Spinal cord (tissue), 10 donors: ENCODE results near the gene HCK. TPM values are rescaled to one million over a fixed set of nuclear protein-coding genes. Genes with fewer than 3 reads are reported as not detected.
A peak's percentile ranks its signal among the peaks of the same experiment; 100 is the strongest.
"Not testable (repeated sequence)": the region's sequence is repeated elsewhere in the genome, so short reads cannot be mapped to it uniquely, and the experiment has no call there.

Source experiments
- DNase-seq, 6 donors: peaks; one replicate each; pipeline versions ENCODE4 v3.0.0 to v3.0.0-alpha.2; 2013 to 2015; ENCODE audit warnings: low spot score in 6 of 6, low read depth in 4 of 6
- H3K27ac ChIP-seq: one replicate; pipeline ENCODE4 v1.5.1; 2013; ENCODE audit warnings: low read depth, low read length, control low read depth
- H3K27me3 ChIP-seq: one replicate; pipeline ENCODE4 v1.6.1; 2013; ENCODE audit warnings: low read length; ENCODE audit not compliant: control insufficient read depth, insufficient read depth
- H3K36me3 ChIP-seq: one replicate; pipeline ENCODE4 v1.6.1; 2013; ENCODE audit warnings: low read length; ENCODE audit not compliant: control insufficient read depth, insufficient read depth
- H3K4me1 ChIP-seq: one replicate; pipeline ENCODE4 v1.6.1; 2013; ENCODE audit warnings: low read length; ENCODE audit not compliant: control insufficient read depth, insufficient read depth
- H3K4me3 ChIP-seq: one replicate; pipeline ENCODE4 v1.5.1; 2013; ENCODE audit warnings: low read depth, low read length, control low read depth
- H3K9me3 ChIP-seq: one replicate; pipeline ENCODE4 v1.6.1; 2013; ENCODE audit warnings: low read length; ENCODE audit not compliant: control insufficient read depth, insufficient read depth
- whole genome bisulfite sequencing: methylation state at CpG from one replicate; pipeline ENCODE4 v1.1.5; 2013; ENCODE audit warnings: missing lambda C conversion rate; ENCODE audit not compliant: insufficient coverage; 5-methylcytosine and 5-hydroxymethylcytosine counted together
- polyA plus RNA-seq, 2 donors: library from polyadenylated mRNA; unstranded; fragments of 120-200 nt; gene quantifications; one replicate each; pipeline ENCODE4 v1.2.1, GENCODE V29; 2013; ENCODE audit not compliant: insufficient read length in 2 of 2
- total RNA-seq, 2 donors: library from RNA; depleted of rRNA in 1 of 2; stranded (reverse); fragments of 120-200 nt in 1 of 2; fragments of >200 nt in 1 of 2; gene quantifications; one replicate each; pipeline versions ENCODE4 v1.2.3 to v1.2.4, GENCODE V29; 2013 to 2014
- donor health status: healthy.

The HCK gene
- total and polyA plus RNA-seq, 4 donors: 5.1 to 12.4 (median 8.0) TPM

DNA sequence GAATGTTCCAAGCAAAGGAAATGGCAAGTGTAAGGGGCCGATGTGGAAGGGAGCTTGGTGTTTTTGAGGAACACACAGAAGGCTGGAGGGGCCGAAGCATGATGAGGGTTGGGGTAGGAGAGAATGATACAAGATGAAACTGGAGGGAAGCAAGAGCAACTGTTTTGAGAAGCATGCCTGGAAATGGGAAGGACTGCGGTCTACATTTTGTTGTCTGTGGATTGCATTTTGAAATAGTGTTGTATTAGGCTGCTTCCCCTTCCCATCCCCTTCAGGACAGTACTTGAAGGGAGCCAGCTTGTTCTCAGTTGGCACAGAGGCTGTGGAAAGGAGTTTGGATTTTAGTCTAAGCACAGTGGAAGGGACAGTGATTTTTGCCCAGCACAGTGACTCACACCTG lies 59.7 kb downstream of the HCK start:
- Histone ChIP-seq H3K4me1 (peaks cover 16% of the 10 kb centered on the region), H3K4me3 (no peak overlapping the region), H3K9me3 (no peaks in the 10 kb centered on the region), H3K36me3 (peaks cover 3% of the 10 kb centered on the region), H3K27ac (no peak overlapping the region), H3K27me3 (no peaks in the 10 kb centered on the region)
- no peak for DNase-seq
- 94% methylated on average over 2 of the region's 3 CpGs for WGBS

DNA sequence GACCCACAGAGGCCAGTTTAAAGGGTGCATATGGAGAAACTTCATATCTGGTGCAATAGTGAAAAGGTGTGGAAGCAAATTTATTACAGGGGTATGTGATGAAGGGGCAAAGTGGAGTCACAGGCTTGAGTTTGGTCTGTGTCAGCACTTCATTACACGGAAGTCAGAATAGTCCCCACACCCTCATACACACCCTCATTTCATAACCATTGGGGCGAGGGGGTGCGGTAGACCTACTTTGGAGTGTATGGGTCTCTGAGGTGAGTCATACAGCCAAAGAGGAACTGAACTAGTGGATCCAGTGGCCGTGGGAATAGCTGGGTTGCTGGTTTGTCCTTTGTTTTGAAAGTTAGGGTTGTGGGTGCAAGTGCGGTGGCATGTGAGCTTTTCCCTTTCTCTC lies 60.8 kb downstream of the HCK start:
- no peak for DNase-seq

DNA sequence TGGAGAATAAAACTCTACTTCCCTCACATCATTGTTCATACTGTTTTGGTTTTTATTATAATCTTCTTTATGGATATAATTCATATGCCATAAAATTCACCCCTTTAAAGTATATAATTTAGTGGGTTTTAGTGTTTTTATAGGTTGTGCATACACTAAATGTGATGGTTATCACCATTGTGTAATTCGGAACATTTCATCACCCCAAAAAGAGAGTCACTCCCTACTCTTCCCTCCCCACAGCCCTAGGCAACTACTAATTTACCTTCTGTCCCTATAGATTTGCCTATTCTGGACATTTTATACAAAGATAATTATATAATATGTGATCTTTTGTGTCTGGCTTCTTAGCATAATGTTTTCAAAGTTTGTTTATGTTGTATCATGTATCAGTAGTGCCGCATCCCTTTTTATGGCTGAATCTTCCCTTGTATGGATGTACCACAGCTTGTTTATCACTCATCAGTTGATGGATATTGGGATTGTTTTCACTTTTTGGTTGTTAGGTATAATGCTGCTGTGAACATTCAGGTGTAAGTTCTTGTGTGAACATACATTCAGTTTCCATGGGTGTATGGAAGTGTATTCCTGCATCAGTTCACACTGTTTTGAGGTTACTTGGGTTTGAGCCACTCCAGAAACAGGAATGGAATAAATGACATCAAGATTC lies 61.7 kb downstream of the HCK start:
- Histone ChIP-seq H3K4me1 (peaks cover 16% of the 10 kb centered on the region), H3K36me3 (peaks cover 3% of the 10 kb centered on the region), H3K27me3 (no peaks in the 10 kb centered on the region), H3K27ac (no peak overlapping the region), H3K4me3 (no peak overlapping the region), H3K9me3 (no peaks in the 10 kb centered on the region)
- DNase-seq: no peak
- WGBS: no CpG with 5 or more reads among the region's 2 CpGs

More for the DNA sequence above, 60.8 kb downstream of the HCK start:
- peaks cover 16% of the 10 kb centered on the region for H3K4me1 ChIP-seq
- 57% methylated on average over 1 of the region's 5 CpGs for WGBS
- H3K27ac ChIP-seq: no peak overlapping the region
- no peaks in the 10 kb centered on the region for H3K9me3 ChIP-seq
- H3K4me3 ChIP-seq: no peak overlapping the region
- peaks cover 3% of the 10 kb centered on the region for H3K36me3 ChIP-seq
- H3K27me3 ChIP-seq: no peaks in the 10 kb centered on the region

DNA sequence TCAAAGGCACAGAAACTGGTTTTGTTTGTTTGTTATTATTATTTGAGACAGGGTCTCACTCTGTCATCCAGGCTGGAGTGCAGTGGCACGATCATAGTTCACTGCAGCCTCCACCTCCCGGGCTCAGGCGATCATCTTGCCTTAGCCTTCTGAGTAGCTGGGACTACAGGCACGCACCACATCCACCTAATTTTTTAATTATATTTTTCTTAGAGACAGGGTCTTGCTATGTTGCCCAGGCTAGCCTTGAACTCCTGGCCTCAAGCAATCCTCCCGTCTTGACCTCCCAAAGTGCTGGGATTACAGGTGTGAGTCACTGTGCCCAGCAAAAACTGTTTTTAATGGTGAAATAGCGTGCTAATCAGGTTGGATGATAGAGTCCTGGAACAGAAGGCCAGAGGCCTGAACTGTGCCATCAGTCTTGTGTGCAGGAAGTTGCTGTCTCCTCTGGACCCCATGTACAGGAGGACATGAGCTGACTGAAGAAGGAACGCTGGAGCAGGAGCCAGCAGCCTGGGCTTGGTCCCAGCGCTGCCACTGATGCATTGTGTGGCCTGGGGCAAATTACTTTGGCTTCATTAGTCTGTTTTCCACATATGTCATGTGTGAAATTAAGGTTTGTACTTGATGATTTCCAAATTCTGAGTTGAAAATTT lies 62.4 kb downstream of the HCK start:
- 69% methylated on average over 4 of the region's 8 CpGs for WGBS
- H3K4me3 ChIP-seq: no peak overlapping the region
- H3K27ac ChIP-seq: no peak overlapping the region
- H3K4me1 ChIP-seq: peaks cover 16% of the 10 kb centered on the region
- peaks cover 3% of the 10 kb centered on the region for H3K36me3 ChIP-seq
- no peaks in the 10 kb centered on the region for H3K9me3 ChIP-seq
- DNase-seq: peak in 2 of 6 donors; percentile 11 to 49
- H3K27me3 ChIP-seq: no peaks in the 10 kb centered on the region

DNA sequence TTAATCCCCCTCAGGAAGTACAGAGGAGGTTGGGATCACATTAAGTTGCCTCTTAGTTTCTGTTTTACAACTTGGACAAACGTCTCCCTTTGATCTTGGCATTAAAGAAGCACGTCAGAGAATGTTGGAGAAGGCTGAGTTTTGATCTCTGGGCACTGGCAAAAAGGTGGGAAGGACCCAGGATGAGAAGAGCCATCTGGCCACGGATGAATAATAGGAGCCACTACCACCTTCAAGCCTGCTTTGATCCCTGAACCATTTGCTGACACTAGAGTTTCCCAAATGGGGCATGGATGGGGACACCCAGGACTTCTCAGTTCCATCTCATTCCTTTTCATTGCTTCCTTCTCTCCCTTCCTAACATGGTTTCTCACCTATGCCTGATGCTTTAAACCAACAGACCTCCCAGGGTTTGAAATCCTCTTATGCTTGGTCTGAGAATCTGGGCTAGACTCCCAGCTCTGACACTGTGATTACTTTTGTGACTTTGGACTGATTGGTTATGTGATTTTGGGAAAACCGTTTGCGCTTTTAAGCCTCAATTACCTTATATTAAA lies 63.2 kb downstream of the HCK start:
- Histone ChIP-seq H3K27me3 (no peaks in the 10 kb centered on the region), H3K36me3 (peaks cover 3% of the 10 kb centered on the region), H3K9me3 (peaks cover under 1% of the 10 kb centered on the region), H3K4me1 (peaks cover 11% of the 10 kb centered on the region), H3K4me3 (no peak overlapping the region), H3K27ac (no peak overlapping the region)
- no peak for DNase-seq
- WGBS: 51% methylated on average over 3 of the region's 5 CpGs

DNA sequence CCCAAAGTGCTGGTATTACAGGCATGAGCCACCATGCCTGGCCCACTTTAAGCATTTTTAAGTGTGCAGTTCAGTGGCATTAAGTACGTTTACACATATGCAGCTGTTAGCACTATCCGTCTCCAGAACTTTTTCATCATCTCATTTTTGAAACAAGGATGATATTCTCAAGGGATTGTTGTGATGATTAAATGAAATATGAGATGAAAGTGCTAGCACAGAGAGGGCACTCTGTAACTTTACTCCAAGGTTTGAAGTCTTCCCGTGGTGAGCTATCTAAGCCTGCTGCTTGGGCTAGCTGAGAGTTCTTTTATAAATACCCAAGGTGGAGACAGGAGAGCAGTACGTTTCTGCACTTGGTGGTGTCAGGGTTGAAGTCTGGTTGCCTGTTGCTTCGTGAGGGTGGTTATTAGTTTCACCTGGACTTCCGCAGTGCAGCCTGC lies 64.1 kb downstream of the HCK start:
- Histone ChIP-seq H3K4me1 (peaks cover 6% of the 10 kb centered on the region), H3K36me3 (peaks cover 3% of the 10 kb centered on the region), H3K9me3 (peaks cover 2% of the 10 kb centered on the region), H3K27me3 (no peaks in the 10 kb centered on the region), H3K4me3 (no peak overlapping the region), H3K27ac (no peak overlapping the region)
- DNase-seq: no peak
- 33% methylated on average over 2 of the region's 6 CpGs for WGBS

DNA sequence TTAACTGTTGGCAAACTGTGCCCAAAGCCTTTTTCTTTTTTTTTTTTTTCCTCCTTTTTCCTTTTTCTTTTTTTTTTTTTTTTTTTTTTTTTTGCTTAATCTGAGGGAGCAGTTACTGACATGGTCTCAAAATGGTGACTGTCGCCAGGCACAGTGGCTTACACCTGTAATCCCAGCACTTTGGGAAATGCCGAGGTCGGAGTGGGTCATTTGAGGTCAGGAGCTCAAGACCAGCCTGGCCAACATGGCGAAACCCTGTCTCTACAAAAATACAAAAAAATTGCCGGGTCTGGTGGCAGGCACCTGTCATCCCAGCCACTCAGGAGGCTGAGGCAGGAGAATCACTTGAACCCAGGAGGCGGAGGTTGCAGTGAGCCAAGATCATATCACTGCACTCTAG lies 64.8 kb downstream of the HCK start:
- not testable (repeated sequence) for DNase-seq, H3K4me1 ChIP-seq, H3K27ac ChIP-seq, H3K9me3 ChIP-seq, H3K36me3 ChIP-seq, H3K4me3 ChIP-seq, H3K27me3 ChIP-seq
- 86% methylated on average over 6 of the region's 6 CpGs for WGBS

DNA sequence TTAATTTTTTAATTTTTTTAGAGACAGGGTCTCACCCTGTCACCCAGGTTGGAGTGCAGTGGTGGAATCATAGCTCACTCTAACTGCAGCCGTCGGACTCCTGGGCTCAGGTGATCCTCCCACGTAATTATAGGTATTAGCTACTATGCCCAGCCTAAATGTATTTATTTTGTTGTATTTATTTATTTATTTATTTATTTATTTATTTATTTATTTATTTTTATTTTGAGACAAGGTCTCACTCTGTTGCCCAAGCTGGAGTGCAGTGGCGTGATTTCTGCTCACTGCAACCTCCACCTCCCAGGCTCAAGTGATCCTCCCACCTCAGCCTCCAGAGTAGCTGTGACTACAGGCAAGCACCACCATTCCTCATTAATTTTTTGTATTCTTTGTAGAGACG lies 66.4 kb downstream of the HCK start:
- DNase-seq, H3K36me3 ChIP-seq, H3K27me3 ChIP-seq, H3K4me1 ChIP-seq, H3K9me3 ChIP-seq, H3K4me3 ChIP-seq, H3K27ac ChIP-seq: not testable (repeated sequence)
- 100% methylated on average over 1 of the region's 5 CpGs for WGBS

DNA sequence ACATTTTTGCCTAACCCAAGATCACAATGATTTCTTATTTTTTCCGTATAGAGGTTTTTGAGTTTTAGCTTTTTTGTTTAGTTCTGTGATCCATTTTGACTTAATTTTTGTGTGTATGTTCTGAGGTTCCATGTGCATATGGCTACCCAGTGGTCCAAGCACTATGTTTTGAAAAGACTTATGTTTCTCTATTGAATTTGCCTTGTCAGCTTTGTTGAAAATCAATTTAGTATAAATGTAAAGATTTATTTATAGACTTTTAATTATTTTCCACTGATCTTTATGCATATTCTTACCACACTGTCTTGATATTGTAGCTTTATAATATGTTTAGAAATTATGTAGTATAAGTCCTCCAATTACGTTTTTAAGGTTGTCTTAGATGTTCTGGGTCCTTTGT lies 67.7 kb downstream of the HCK start:
- no peak for DNase-seq
- Histone ChIP-seq H3K9me3 (peaks cover 2% of the 10 kb centered on the region), H3K4me3 (no peak overlapping the region), H3K36me3 (peaks cover 2% of the 10 kb centered on the region), H3K27ac (no peak overlapping the region), H3K27me3 (no peaks in the 10 kb centered on the region), H3K4me1 (peaks cover under 1% of the 10 kb centered on the region)
- WGBS: no CpG with 5 or more reads among the region's 2 CpGs

DNA sequence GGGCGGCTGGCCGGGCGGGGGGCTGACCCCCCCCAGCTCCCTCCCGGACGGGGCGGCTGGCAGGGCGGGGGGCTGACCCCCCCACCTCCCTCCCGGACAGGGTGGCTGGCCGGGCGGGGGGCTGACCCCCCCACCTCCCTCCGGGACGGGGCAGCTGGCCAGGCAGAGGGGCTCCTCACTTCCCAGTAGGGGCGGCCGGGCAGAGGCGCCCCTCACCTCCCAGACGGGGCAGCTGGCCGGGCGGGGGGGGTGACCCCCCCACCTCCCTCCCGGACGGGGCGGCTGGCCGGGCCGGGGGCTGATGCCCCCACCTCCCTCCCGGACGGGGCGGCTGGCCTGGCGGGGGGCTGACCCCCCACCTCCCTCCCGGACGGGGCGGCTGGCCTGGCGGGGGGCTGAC lies 69.9 kb downstream of the HCK start:
- not testable (repeated sequence) for H3K4me3 ChIP-seq, H3K9me3 ChIP-seq, H3K36me3 ChIP-seq, DNase-seq, H3K27me3 ChIP-seq, H3K27ac ChIP-seq, H3K4me1 ChIP-seq
- no CpG with 5 or more reads among the region's 31 CpGs for WGBS
